Measurements from ENCODE around the gene HCN2.

- TF ChIP-seq CTCF (IDR thresholded peaks at IDR 0.05) (no peak), EZH2 (IDR thresholded peaks at IDR 0.05) (peak; percentile 99)
These were observed 1.6 kb downstream of the HCN2 start for GRCh38 chr19:591099-591958.

All from neural progenitor cell (in vitro differentiated cells).